HK-2 (cell line): ENCODE measurements around the gene IFRD2.
"Not testable (repeated sequence)": the region's sequence is repeated elsewhere in the genome, so short reads cannot be mapped to it uniquely, and the experiment has no call there.

ENCODE experiments used
- DNase-seq: peaks from one replicate; pipeline ENCODE4 v3.0.0-alpha.2; 2018; ENCODE audit not compliant: unreplicated experiment

IFRD2 gene

GRCh38 chr3:50324351-50325112 is 32.3 kb upstream of the IFRD2 start:
- peak; percentile 59 for DNase-seq

- DNase-seq: no peak
Observed at GRCh38 chr3:50323614-50324199, 31.5 kb upstream of the IFRD2 start.

GRCh38 chr3:50323092-50323600 is 30.9 kb upstream of the IFRD2 start:
- DNase-seq: no peak

- DNase-seq: no peak
Observed at GRCh38 chr3:50322386-50323091, 30.3 kb upstream of the IFRD2 start, which contains the start of gene HYAL2. Gene HYAL2 (minus strand): TSS chr3:50322745. CDS start chr3:50320489, 2,256 bp downstream.

- DNase-seq: no peak
Observed at GRCh38 chr3:50322115-50322385, 29.8 kb upstream of the IFRD2 start.

GRCh38 chr3:50321336-50322114 is 29.3 kb upstream of the IFRD2 start:
- DNase-seq: peak; percentile 81

GRCh38 chr3:50320853-50321335 is 28.7 kb upstream of the IFRD2 start:
- DNase-seq: peak; percentile 63

- DNase-seq: no peak
Observed at GRCh38 chr3:50319894-50320625, 27.8 kb upstream of the IFRD2 start.

- no peak for DNase-seq
Observed at GRCh38 chr3:50319181-50319893, 27.1 kb upstream of the IFRD2 start.

GRCh38 chr3:50318615-50319014 is 26.4 kb upstream of the IFRD2 start:
- no peak for DNase-seq

GRCh38 chr3:50318163-50318562 is 25.9 kb upstream of the IFRD2 start:
- no peak for DNase-seq

GRCh38 chr3:50317300-50317699 is 25.1 kb upstream of the IFRD2 start:
- no peak for DNase-seq

GRCh38 chr3:50316657-50317242 is 24.5 kb upstream of the IFRD2 start:
- peak; percentile 83 for DNase-seq

GRCh38 chr3:50314816-50315215 is 22.6 kb upstream of the IFRD2 start:
- DNase-seq: no peak

GRCh38 chr3:50314342-50314741 is 22.1 kb upstream of the IFRD2 start:
- DNase-seq: no peak

GRCh38 chr3:50312041-50312440 is 19.8 kb upstream of the IFRD2 start:
- not testable (repeated sequence) for DNase-seq

- no peak for DNase-seq
Observed at GRCh38 chr3:50304601-50305000, 12.4 kb upstream of the IFRD2 start.

GRCh38 chr3:50303013-50303815 is 11.0 kb upstream of the IFRD2 start, which contains the start of gene HYAL1:
Gene HYAL1 (minus strand): TSS chr3:50303574. CDS start chr3:50302956, 618 bp downstream.
- DNase-seq: no peak
